Measurements from ENCODE around the gene MTOR.

- TF ChIP-seq CTCF (conservative IDR thresholded peaks at IDR 0.05 in 1 of 2, IDR thresholded peaks at IDR 0.05 in 1 of 2; ENCODE audit: extremely low read depth in 1 of 2, insufficient read depth in 1 of 2, low read depth in 1 of 2, low read length in 2 of 2) (no peak), EZH2 (IDR thresholded peaks at IDR 0.05; ENCODE audit: borderline replicate concordance, low read length) (no peak)
Observed at GRCh38 chr1:11253226-11253625, 9.1 kb downstream of the MTOR start.

Measured in mammary epithelial cell (primary cell).